HG03175 (cell line): ENCODE results near the gene ATXN7L2.

Experiments used
- ATAC-seq: cut with Tn5 transposase; IDR thresholded peaks from one replicate; pipeline ENCODE4 v1.9.1; 2021; ENCODE audit warnings: mild to moderate bottlenecking, moderate library complexity; ENCODE audit not compliant: unreplicated experiment

ATXN7L2 gene

DNA sequence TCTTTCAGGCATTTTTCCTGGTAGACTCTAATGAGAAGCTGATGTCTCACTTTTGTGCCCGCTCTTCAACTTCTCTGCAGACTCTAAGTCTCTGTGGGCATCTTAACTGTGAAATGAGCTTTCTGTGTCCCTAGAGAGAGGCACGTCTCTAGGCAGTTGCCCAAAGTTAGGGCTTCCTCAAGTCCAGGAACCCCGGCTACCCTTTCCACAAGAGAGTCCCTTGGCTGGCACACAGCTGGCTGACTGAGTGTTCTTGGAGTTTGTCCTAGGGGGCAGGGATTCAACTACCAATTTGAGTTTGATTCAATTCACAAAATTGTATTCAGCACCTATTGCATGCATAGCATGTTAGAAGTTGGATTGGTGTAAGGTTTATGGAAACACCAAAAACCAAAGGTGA is 57.4 kb downstream of the ATXN7L2 start:
- ATAC-seq, result no peak
